Measurements from ENCODE around the gene MYCBPAP.

Gene MYCBPAP

GRCh38 chr17:50461550-50462132, 46.6 kb upstream of the MYCBPAP start:
- TF ChIP-seq, protein P1, sequence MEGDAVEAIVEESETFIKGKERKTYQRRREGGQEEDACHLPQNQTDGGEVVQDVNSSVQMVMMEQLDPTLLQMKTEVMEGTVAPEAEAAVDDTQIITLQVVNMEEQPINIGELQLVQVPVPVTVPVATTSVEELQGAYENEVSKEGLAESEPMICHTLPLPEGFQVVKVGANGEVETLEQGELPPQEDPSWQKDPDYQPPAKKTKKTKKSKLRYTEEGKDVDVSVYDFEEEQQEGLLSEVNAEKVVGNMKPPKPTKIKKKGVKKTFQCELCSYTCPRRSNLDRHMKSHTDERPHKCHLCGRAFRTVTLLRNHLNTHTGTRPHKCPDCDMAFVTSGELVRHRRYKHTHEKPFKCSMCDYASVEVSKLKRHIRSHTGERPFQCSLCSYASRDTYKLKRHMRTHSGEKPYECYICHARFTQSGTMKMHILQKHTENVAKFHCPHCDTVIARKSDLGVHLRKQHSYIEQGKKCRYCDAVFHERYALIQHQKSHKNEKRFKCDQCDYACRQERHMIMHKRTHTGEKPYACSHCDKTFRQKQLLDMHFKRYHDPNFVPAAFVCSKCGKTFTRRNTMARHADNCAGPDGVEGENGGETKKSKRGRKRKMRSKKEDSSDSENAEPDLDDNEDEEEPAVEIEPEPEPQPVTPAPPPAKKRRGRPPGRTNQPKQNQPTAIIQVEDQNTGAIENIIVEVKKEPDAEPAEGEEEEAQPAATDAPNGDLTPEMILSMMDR (conservative IDR thresholded peaks at IDR 0.05; ENCODE audit: low read depth, low read length), result no peak
- Histone ChIP-seq H3K4me3 (IDR thresholded peaks at IDR 0.05; ENCODE audit: insufficient read depth, low read depth, low read length) (no peak overlapping the region), H3K9ac (no peak overlapping the region), H3K4me1 (ENCODE audit: low read depth, poor library complexity, severe bottlenecking) (no peaks in the 10 kb centered on the region), H3K4me2 (no peak overlapping the region), H2AFZ (ENCODE audit: low read depth) (no peak overlapping the region), H3K27me3 (ENCODE audit: insufficient read depth, low read depth) (no peaks in the 10 kb centered on the region), H4K20me1 (ENCODE audit: insufficient read depth) (no peaks in the 10 kb centered on the region), H3K27ac (no peak overlapping the region), H3K36me3 (ENCODE audit: insufficient read depth) (no peaks in the 10 kb centered on the region), H3K79me2 (ENCODE audit: insufficient read depth, low read depth) (no peaks in the 10 kb centered on the region)

GRCh38 chr17:50462446-50462845, 45.8 kb upstream of the MYCBPAP start:
- Histone ChIP-seq H3K27me3 (ENCODE audit: insufficient read depth, low read depth) (no peaks in the 10 kb centered on the region), H3K36me3 (ENCODE audit: insufficient read depth) (no peaks in the 10 kb centered on the region), H4K20me1 (ENCODE audit: insufficient read depth) (no peaks in the 10 kb centered on the region)

DNA sequence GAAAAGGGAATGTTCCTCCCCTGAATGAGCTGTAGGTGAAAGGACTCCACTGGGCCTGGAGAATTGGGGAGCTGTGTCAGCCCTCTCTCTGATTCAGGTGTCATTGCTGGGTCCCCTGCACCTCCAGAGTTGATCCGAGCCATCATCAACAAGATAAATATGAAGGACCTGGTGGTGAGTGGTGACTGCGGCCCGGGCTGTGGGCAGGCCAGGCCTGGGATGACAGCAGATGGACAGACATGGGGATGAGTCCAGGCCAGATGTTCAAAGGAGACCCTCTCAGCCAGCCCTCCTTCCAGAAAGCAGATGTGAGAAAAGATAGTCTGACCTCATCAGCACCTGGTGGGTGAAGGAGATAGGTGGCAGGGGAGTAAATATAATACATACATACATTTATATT, 44.1 kb upstream of the MYCBPAP start:
- H3K4me3 ChIP-seq (IDR thresholded peaks at IDR 0.05; ENCODE audit: insufficient read depth, low read depth, low read length), result no peak overlapping the region
- no peak overlapping the region for H2AFZ ChIP-seq (ENCODE audit: low read depth)
- H3K4me2 ChIP-seq, result no peak overlapping the region
- TF ChIP-seq, protein P1 (conservative IDR thresholded peaks at IDR 0.05; ENCODE audit: low read depth, low read length), result no peak
- no peaks in the 10 kb centered on the region for H3K27me3 ChIP-seq (ENCODE audit: insufficient read depth, low read depth)
- no peaks in the 10 kb centered on the region for H3K79me2 ChIP-seq (ENCODE audit: insufficient read depth, low read depth)
- no peak overlapping the region for H3K9ac ChIP-seq
- H3K27ac ChIP-seq, result no peak overlapping the region
- H3K4me1 ChIP-seq (ENCODE audit: low read depth, poor library complexity, severe bottlenecking), result no peaks in the 10 kb centered on the region
- H3K36me3 ChIP-seq (ENCODE audit: insufficient read depth), result no peaks in the 10 kb centered on the region
- no peaks in the 10 kb centered on the region for H4K20me1 ChIP-seq (ENCODE audit: insufficient read depth)

More at GRCh38 chr17:50462446-50462845, 45.8 kb upstream of the MYCBPAP start:
- Histone ChIP-seq H3K27ac (no peak overlapping the region), H3K79me2 (ENCODE audit: insufficient read depth, low read depth) (no peaks in the 10 kb centered on the region), H2AFZ (ENCODE audit: low read depth) (no peak overlapping the region), H3K4me2 (no peak overlapping the region), H3K4me3 (IDR thresholded peaks at IDR 0.05; ENCODE audit: insufficient read depth, low read depth, low read length) (no peak overlapping the region), H3K9ac (no peak overlapping the region), H3K4me1 (ENCODE audit: low read depth, poor library complexity, severe bottlenecking) (no peaks in the 10 kb centered on the region)
- TF ChIP-seq, protein P1 (conservative IDR thresholded peaks at IDR 0.05; ENCODE audit: low read depth, low read length), result no peak

DNA sequence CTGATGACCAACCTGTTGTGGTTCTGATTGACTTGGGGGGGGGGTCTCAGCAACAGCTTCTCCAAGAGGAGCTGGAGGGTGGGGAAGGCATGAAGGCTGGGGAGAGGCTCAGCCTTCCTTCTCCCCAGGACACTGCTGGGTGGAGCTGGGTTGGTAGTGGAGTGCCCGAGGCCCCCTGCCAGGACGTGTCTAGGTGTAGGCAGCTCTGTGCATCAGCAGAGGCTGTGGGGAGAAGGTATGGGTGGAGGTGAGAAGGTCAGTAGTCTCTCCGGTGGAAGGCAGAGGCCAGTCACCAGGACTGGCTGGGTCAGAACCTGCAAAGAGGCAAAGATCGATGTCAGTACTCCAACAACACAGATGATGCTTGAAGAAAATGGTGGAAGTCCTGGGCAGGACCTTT, 43.5 kb upstream of the MYCBPAP start:
- H2AFZ ChIP-seq (ENCODE audit: low read depth), result no peak overlapping the region
- H3K27me3 ChIP-seq (ENCODE audit: insufficient read depth, low read depth), result no peaks in the 10 kb centered on the region
- TF ChIP-seq, protein P1 (conservative IDR thresholded peaks at IDR 0.05; ENCODE audit: low read depth, low read length), result no peak
- no peak overlapping the region for H3K9ac ChIP-seq
- no peaks in the 10 kb centered on the region for H4K20me1 ChIP-seq (ENCODE audit: insufficient read depth)
- H3K79me2 ChIP-seq (ENCODE audit: insufficient read depth, low read depth), result no peaks in the 10 kb centered on the region
- H3K4me2 ChIP-seq, result no peak overlapping the region
- H3K27ac ChIP-seq, result no peak overlapping the region
- no peak overlapping the region for H3K4me3 ChIP-seq (IDR thresholded peaks at IDR 0.05; ENCODE audit: insufficient read depth, low read depth, low read length)
- H3K36me3 ChIP-seq (ENCODE audit: insufficient read depth), result no peaks in the 10 kb centered on the region
- no peaks in the 10 kb centered on the region for H3K4me1 ChIP-seq (ENCODE audit: low read depth, poor library complexity, severe bottlenecking)
